Colonic mucosa (tissue), 4 donors: ENCODE results near the gene AGBL4. TPM values are rescaled to one million over a fixed set of nuclear protein-coding genes. Genes with fewer than 3 reads are reported as not detected.

Source experiments
- DNase-seq: peaks from one replicate; pipeline ENCODE4 v3.0.0-alpha.2; 2020
- H3K27ac ChIP-seq: fragments of 200-600 bp; one replicate; pipeline ENCODE4 v1.8.0; 2021
- H3K27me3 ChIP-seq: fragments of 200-600 bp; one replicate; pipeline ENCODE4 v1.8.0; 2021
- H3K36me3 ChIP-seq: fragments of 200-600 bp; one replicate; pipeline ENCODE4 v1.8.0; 2021
- H3K4me1 ChIP-seq: fragments of 200-600 bp; one replicate; pipeline ENCODE4 v1.8.0; 2021; ENCODE audit warnings: mild to moderate bottlenecking
- H3K4me3 ChIP-seq: fragments of 200-600 bp; one replicate; pipeline ENCODE4 v1.8.0; 2021
- H3K9ac ChIP-seq, 2 donors: one replicate each; pipeline ENCODE4 v1.7.0; 2013; ENCODE audit warnings: control low read depth in 2 of 2, low read depth in 2 of 2, low read length in 2 of 2
- H3K9me3 ChIP-seq: fragments of 200-600 bp; one replicate; pipeline ENCODE4 v1.8.0; 2021
- CTCF ChIP-seq: fragments of 200-600 bp; IDR thresholded peaks from one replicate; pipeline ENCODE4 v1.8.0; 2022; ENCODE audit warnings: antibody characterized with exemption, mild to moderate bottlenecking
- intact Hi-C: fragments of 100-400 bp; cut with DNase I; formaldehyde crosslinking; loops from one replicate; pipeline ENCODE4 v1.14.1; 2022
- total RNA-seq, 2 donors: library from RNA; stranded (reverse); fragmentation: NEBNext Ultra II Directional in 1 of 2; extraction: Animal tissue kit (Norgen Biotek cat#: 25700) in 1 of 2; gene quantifications; one replicate each; pipeline ENCODE4 v1.2.1, GENCODE V29; 2021
- donor health status: healthy.
- donor health status: DM: no; HTN: no; CAD: no.
- donor health status: DM: no; HTN: no; CAD: no.

Gene AGBL4
- total RNA-seq, 2 donors from 2014 or later: 0.24 to 0.30 TPM

DNA sequence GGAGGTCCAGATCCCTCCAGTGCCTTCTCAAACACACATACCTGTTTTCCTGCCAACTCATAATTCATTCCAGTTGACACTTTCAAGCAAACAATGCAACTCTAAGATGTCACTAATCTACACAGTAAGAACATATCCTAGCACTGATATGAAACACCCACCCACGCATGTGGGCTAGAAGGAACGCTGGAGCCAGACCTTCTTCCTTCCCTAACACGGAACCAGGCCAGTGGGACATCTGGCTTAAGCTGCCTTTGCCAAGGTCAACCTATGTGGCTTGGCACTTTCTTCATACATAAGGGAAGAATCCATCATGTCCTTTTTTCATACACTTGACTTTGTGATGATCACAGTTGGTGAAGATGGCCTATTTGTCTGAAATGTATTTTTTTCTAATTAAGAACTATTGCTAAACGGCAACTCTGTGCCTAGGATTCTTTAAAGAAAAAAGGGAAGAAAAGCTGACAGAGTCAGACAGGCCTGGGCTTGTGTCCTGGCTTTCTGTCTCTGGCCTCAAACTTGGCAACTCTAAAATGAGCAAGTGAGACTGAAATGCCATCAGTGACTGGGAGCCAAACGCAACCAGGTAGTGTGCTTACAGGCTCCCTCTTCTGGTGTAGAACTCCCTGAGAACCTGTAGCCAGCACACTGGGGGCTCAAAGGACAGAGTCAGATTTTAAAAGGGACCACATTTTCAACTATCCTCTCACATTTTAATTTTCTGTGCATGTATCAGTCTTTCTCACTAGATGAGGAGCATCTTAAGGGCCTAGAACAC, 1154.4 kb downstream of the AGBL4 start:
- H3K9me3 ChIP-seq: no peaks in the 10 kb centered on the region
- no peak for TF ChIP-seq CTCF
- intact Hi-C loops: no loop called here

GRCh38 chr1:48864913-48865312, 1158.8 kb downstream of the AGBL4 start:
- intact Hi-C loops: no loop called here

More for the DNA sequence above, 1154.4 kb downstream of the AGBL4 start:
- H3K9ac ChIP-seq: no peak overlapping the region
- no peak overlapping the region for H3K27ac ChIP-seq
- H3K4me1 ChIP-seq: no peaks in the 10 kb centered on the region
- no peak for DNase-seq
- no peaks in the 10 kb centered on the region for H3K36me3 ChIP-seq
- no peaks in the 10 kb centered on the region for H3K27me3 ChIP-seq
- H3K4me3 ChIP-seq: no peak overlapping the region

GRCh38 chr1:48859456-48859855, 1164.3 kb downstream of the AGBL4 start:
- H3K9ac ChIP-seq: no peak overlapping the region
- no peaks in the 10 kb centered on the region for H3K4me1 ChIP-seq
- intact Hi-C loops: no loop called here
- no peak overlapping the region for H3K27ac ChIP-seq
- no peak for TF ChIP-seq CTCF
- H3K36me3 ChIP-seq: no peaks in the 10 kb centered on the region
- no peaks in the 10 kb centered on the region for H3K9me3 ChIP-seq
- H3K4me3 ChIP-seq: no peak overlapping the region
- no peaks in the 10 kb centered on the region for H3K27me3 ChIP-seq
- no peak for DNase-seq

More at GRCh38 chr1:48864913-48865312, 1158.8 kb downstream of the AGBL4 start:
- DNase-seq: no peak
- TF ChIP-seq CTCF: no peak
- no peaks in the 10 kb centered on the region for H3K4me1 ChIP-seq
- no peaks in the 10 kb centered on the region for H3K27me3 ChIP-seq
- no peak overlapping the region for H3K9ac ChIP-seq
- no peaks in the 10 kb centered on the region for H3K36me3 ChIP-seq
- no peak overlapping the region for H3K4me3 ChIP-seq
- H3K9me3 ChIP-seq: no peaks in the 10 kb centered on the region
- H3K27ac ChIP-seq: no peak overlapping the region

- Histone ChIP-seq H3K9me3 (no peaks in the 10 kb centered on the region), H3K4me3 (no peak overlapping the region), H3K27ac (no peak overlapping the region), H3K27me3 (no peaks in the 10 kb centered on the region), H3K4me1 (no peaks in the 10 kb centered on the region), H3K36me3 (no peaks in the 10 kb centered on the region), H3K9ac (no peak overlapping the region)
- intact Hi-C loops: no loop called here
- no peak for TF ChIP-seq CTCF
- no peak for DNase-seq
Observed at GRCh38 chr1:48858200-48858920, 1165.4 kb downstream of the AGBL4 start.

DNA sequence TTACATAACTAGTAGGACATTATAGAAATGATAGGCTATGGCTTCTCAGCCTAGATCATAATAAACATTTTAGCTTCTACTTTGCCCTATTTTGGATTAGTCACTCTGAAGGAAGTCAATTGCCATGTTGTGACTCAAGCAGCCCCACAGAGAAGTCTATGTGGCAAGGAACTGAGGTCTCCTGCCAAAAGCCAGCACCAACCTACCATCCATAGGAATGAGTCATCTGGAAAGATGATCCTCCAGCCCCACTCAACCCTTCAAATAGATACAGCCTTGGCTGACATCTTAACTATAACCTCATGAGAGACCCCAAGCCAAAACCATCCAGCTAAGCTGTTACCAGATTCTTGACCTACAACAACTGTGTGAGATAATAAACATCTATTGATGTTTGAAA, 1170.7 kb downstream of the AGBL4 start:
- Histone ChIP-seq H3K9ac (no peak overlapping the region), H3K4me3 (no peak overlapping the region)
- no peak for TF ChIP-seq CTCF

More for the DNA sequence above, 1170.7 kb downstream of the AGBL4 start:
- H3K27me3 ChIP-seq: no peaks in the 10 kb centered on the region
- H3K27ac ChIP-seq: no peak overlapping the region
- no peak for DNase-seq
- intact Hi-C loops: no loop called here
- no peaks in the 10 kb centered on the region for H3K36me3 ChIP-seq
- no peaks in the 10 kb centered on the region for H3K4me1 ChIP-seq
- no peaks in the 10 kb centered on the region for H3K9me3 ChIP-seq
